Ovary (tissue), 9 donors: Measurements from ENCODE around the gene MT1F. TPM values are rescaled to one million over a fixed set of nuclear protein-coding genes. Genes with fewer than 3 reads are reported as not detected.

Source experiments
- DNase-seq, 5 donors: peaks; one replicate each; pipeline ENCODE4 v3.0.0-alpha.2; 2019 to 2020
- H3K27ac ChIP-seq, 2 donors: fragments of 200-600 bp; one replicate each; pipeline versions ENCODE4 v1.5.1 to v1.8.0; 2019 to 2022
- H3K27me3 ChIP-seq: fragments of 200-600 bp; one replicate; pipeline ENCODE4 v1.8.0; 2022
- H3K36me3 ChIP-seq: fragments of 200-600 bp; sonication (generic); one replicate; pipeline ENCODE4 v1.5.1; 2019
- H3K4me1 ChIP-seq: one replicate; pipeline ENCODE4 v1.8.1; 2013; ENCODE audit warnings: mild to moderate bottlenecking, moderate library complexity; ENCODE audit not compliant: insufficient read depth
- H3K4me3 ChIP-seq: fragments of 200-600 bp; sonication (generic); one replicate; pipeline ENCODE4 v1.5.1; 2017
- H3K9me3 ChIP-seq, 2 donors: fragments of 200-600 bp in 1 of 2; sonication (generic) in 1 of 2; one replicate each; pipeline versions ENCODE4 v1.5.1 to v1.8.1; 2013 to 2019; ENCODE audit warnings: mild to moderate bottlenecking in 1 of 2, moderate library complexity in 1 of 2
- CTCF ChIP-seq, 3 donors: fragments of 450-650 bp in 2 of 3; fragments of 200-600 bp in 1 of 3; IDR thresholded peaks; one replicate each; pipeline versions ENCODE4 v1.5.1 to v1.8.0; 2016 to 2022; ENCODE audit warnings: antibody characterized with exemption in 3 of 3, mild to moderate bottlenecking in 1 of 3
- EP300 ChIP-seq: sonication (generic); formaldehyde crosslinking; IDR thresholded peaks from one replicate; pipeline ENCODE4 v1.6.1; 2017; ENCODE audit warnings: antibody characterized with exemption
- POLR2A ChIP-seq: fragments of 450-650 bp; IDR thresholded peaks from one replicate; pipeline ENCODE4 v1.6.1; 2017; ENCODE audit warnings: antibody characterized with exemption, mild to moderate bottlenecking, moderate library complexity
- WGBS, 3 donors: extraction: QIAGEN DNeasy Blood & Tissue Kit in 1 of 3; methylation state at CpG; one replicate each; pipeline versions ENCODE4 v1.1.5 to v1.1.7; 2013 to 2017; 5-methylcytosine and 5-hydroxymethylcytosine counted together
- intact Hi-C, 4 donors: fragments of 100-400 bp; cut with DNase I; formaldehyde crosslinking; loops; one replicate each; pipeline versions ENCODE4 v1.11.0 to v1.15.1; 2022 to 2023
- polyA plus RNA-seq, 2 donors: library from polyadenylated mRNA; stranded (reverse); fragments of 200-250 nt in 1 of 2; fragments of 350-450 nt in 1 of 2; fragmentation: Illumina TruSeq in 1 of 2; extraction: RNeasy Lipid Tissue Mini Kit (QIAGEN cat#74804) in 1 of 2; gene quantifications; one replicate each; pipeline ENCODE4 v1.2.3, GENCODE V29; 2013 to 2014
- total RNA-seq, 7 donors: library from RNA; depleted of rRNA in 2 of 7; stranded (reverse); fragments of >200 nt in 2 of 7; fragmentation: NEBNext Ultra II Directional in 3 of 7; extraction: Animal tissue kit (Norgen Biotek cat#: 25700) in 3 of 7; gene quantifications; one replicate each; pipeline versions ENCODE4 v1.1.0 to v1.2.4, GENCODE V29; 2016 to 2023
- donor health status: DM: no; HTN: no; CAD: no; lungs with moderate emphysema.
- donor health status: DM: no; HTN: no; CAD: no.
- donor health status: Bipolar disorder and iron deficiency.
- donor health status: DM: yes; HTN: yes; CAD: no.
- donor health status: DM: no; HTN: no; CAD: no.
- donor health status: DM: yes; HTN: yes; CAD: no.

Gene MT1F
- total and polyA plus RNA-seq, 9 donors = 0.73 to 76.3 (median 3.2) TPM; not detected in 1

GRCh38 chr16:56643833-56644232 is 13.9 kb upstream of the MT1F start:
- Histone ChIP-seq H3K27me3 (no peaks in the 10 kb centered on the region), H3K27ac (no peak overlapping the region)

DNA sequence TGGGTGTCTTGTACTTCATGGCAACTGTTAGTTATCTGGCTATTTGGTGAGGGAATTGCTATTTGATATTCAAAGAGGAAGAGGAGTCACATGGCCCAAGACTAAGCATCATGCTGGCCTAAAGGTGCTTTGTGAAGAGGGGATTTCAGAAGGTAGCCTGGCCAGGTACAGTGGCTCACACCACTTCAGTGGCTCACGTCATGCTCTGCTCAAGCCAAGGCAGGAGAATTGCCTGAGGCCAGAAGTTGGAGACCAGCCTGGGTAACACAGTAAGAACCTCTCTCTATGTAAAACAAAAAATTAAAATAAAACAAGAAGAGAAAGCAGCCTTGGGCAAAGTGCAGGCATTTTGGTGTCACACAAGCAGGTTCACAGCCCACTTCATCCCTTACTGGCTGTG is 12.4 kb upstream of the MT1F start:
- 85 to 95% (median 86%) methylated on average over 1 of the region's 1 CpG for WGBS, 3 donors
- no peak for TF ChIP-seq POLR2A
- no peak for TF ChIP-seq CTCF (IDR thresholded peaks at IDR 0.05)
- H3K27me3 ChIP-seq = no peaks in the 10 kb centered on the region
- H3K27ac ChIP-seq = no peak overlapping the region
- H3K4me1 ChIP-seq = peaks cover 3% of the 10 kb centered on the region
- no peak overlapping the region for H3K4me3 ChIP-seq
- H3K36me3 ChIP-seq = no peaks in the 10 kb centered on the region
- DNase-seq = no peak
- intact Hi-C loops = no loop called here
- H3K9me3 ChIP-seq = no peaks in the 10 kb centered on the region

More at GRCh38 chr16:56643833-56644232, 13.9 kb upstream of the MT1F start:
- 25 to 41% (median 37%) methylated on average over 5 of the region's 5 CpGs for whole genome bisulfite sequencing, 3 donors
- H3K9me3 ChIP-seq = no peaks in the 10 kb centered on the region
- intact Hi-C loops = loop anchor here in 1 of 4 donors (1.0 kb wide), 1 partner anchor 34 kb away; no protein-coding TSS in a partner anchor
- TF ChIP-seq EP300 = no peak
- TF ChIP-seq CTCF (IDR thresholded peaks at IDR 0.05) = no peak
- no peak for TF ChIP-seq POLR2A
- H3K4me1 ChIP-seq = peaks cover 3% of the 10 kb centered on the region
- no peak for DNase-seq
- no peak overlapping the region for H3K4me3 ChIP-seq
- H3K36me3 ChIP-seq = no peaks in the 10 kb centered on the region

DNA sequence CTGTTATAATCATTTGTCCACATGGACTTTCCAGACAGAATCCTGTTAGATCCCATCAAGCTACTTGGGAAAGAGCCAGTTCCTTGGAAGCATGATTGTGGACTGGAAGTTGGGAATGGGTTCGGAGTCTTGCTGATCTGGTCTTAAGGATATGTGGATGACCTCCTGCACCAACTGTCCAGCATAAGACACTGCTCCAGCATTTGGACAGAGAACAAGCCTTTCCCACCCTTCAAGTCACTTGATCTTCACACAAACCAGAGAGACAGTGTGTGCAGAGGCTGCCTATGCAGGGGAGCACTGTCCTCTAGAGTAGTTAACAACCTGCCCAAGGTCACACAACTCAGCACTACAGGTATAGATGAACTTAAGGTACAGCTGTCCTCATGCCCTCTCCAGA is 11.9 kb upstream of the MT1F start:
- intact Hi-C loops = no loop called here
- WGBS, 3 donors = 0 to 43% (median 0%) methylated on average over 1 of the region's 1 CpG

DNA sequence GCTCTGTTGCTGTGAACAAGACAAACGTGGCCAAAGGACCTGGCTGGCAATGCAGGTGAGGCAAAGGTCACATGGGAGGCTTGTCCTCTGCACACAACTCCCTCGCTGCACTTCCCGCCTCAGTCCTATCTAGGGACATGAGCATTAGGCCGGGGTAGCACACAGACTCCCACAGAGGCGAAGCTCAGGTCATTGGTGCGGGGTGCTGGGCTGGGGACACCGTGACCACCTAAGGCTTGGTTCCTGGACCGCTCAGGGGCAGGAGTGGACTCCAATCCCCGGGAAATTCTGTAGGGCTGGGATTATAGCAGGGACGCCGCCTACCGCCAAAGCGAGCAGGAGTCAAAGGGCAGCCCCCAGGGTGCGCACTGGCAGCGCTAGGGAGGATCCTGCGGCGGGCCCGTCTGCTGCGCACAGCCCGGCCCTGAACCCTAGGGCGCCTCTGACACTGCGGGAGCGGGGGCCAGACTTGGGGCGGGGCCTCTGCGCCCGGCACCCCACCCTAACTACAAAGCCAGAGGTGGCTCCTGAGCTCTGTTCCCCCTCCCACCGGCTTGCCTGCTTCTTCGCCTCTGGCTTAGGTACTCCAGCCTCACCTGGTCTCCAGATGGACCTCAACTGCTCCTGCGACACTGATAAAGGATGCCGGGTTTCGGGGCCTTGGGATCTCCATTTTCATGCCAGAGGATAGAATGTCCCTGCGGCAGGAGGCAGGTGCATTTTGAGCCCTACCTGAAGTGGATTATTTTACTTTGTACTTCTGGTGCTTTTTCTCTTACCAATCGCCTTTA is 9.9 kb upstream of the MT1F start:
- Histone ChIP-seq H3K36me3 (no peaks in the 10 kb centered on the region), H3K4me1 (peaks cover 3% of the 10 kb centered on the region), H3K9me3 (no peaks in the 10 kb centered on the region), H3K4me3 (no peak overlapping the region), H3K27me3 (no peaks in the 10 kb centered on the region), H3K27ac (no peak overlapping the region)
- DNase-seq = no peak
- TF ChIP-seq EP300 (no peak), POLR2A (no peak), CTCF (IDR thresholded peaks at IDR 0.05) (no peak)
- 24 to 40% (median 39%) methylated on average over 24 to 33 of the region's 33 CpGs for WGBS, 3 donors
- intact Hi-C loops = no loop called here

More for the DNA sequence above, 11.9 kb upstream of the MT1F start:
- DNase-seq = no peak
- H3K36me3 ChIP-seq = no peaks in the 10 kb centered on the region
- no peaks in the 10 kb centered on the region for H3K27me3 ChIP-seq
- H3K4me1 ChIP-seq = peaks cover 3% of the 10 kb centered on the region
- no peak overlapping the region for H3K4me3 ChIP-seq
- TF ChIP-seq CTCF (IDR thresholded peaks at IDR 0.05) = no peak
- TF ChIP-seq EP300 = no peak
- no peak for TF ChIP-seq POLR2A
- no peak overlapping the region for H3K27ac ChIP-seq
- no peaks in the 10 kb centered on the region for H3K9me3 ChIP-seq
